ENCODE measurements around the gene SLC46A3. TPM values are rescaled to one million over a fixed set of nuclear protein-coding genes. Genes with fewer than 3 reads are reported as not detected.
A peak's percentile ranks its signal among the peaks of the same experiment; 100 is the strongest.

The SLC46A3 gene
- total RNA-seq, 2 donors from 2014 or later: 6.6 to 11.7 TPM

- ATAC-seq (no peak), DNase-seq (no peak)
- H3K27ac ChIP-seq: no peak overlapping the region
- no peaks in the 10 kb centered on the region for H3K4me1 ChIP-seq
- intact Hi-C loops (cut with DNase I): no loop called here
- no peak overlapping the region for H3K4me3 ChIP-seq
- no peaks in the 10 kb centered on the region for H3K36me3 ChIP-seq (replicated peaks in 1 of 2; ENCODE audit: insufficient read depth in 1 of 2, low read depth in 2 of 2)
- TF ChIP-seq CTCF (IDR thresholded peaks at IDR 0.05) (no peak), POLR2A (IDR thresholded peaks at IDR 0.05) (no peak)
- 79 to 81% methylated on average over 3 of the region's 3 CpGs for WGBS, 2 donors
- no peaks in the 10 kb centered on the region for H3K27me3 ChIP-seq
- H3K9me3 ChIP-seq: no peaks in the 10 kb centered on the region
Measured at GRCh38 chr13:28725046-28725610, 6.4 kb upstream of the SLC46A3 start.

GRCh38 chr13:28723806-28724205 is 5.0 kb upstream of the SLC46A3 start:
- no peaks in the 10 kb centered on the region for H3K27me3 ChIP-seq
- TF ChIP-seq CTCF (IDR thresholded peaks at IDR 0.05): no peak
- TF ChIP-seq POLR2A (IDR thresholded peaks at IDR 0.05): no peak
- 92 to 95% methylated on average over 19 to 22 of the region's 22 CpGs for WGBS, 2 donors
- intact Hi-C loops (cut with DNase I): no loop called here
- ATAC-seq (no peak), DNase-seq (no peak)
- no peaks in the 10 kb centered on the region for H3K4me1 ChIP-seq
- no peak overlapping the region for H3K4me3 ChIP-seq
- H3K9me3 ChIP-seq: no peaks in the 10 kb centered on the region
- H3K36me3 ChIP-seq (replicated peaks in 1 of 2; ENCODE audit: insufficient read depth in 1 of 2, low read depth in 2 of 2): no peaks in the 10 kb centered on the region
- H3K27ac ChIP-seq: no peak overlapping the region

DNA sequence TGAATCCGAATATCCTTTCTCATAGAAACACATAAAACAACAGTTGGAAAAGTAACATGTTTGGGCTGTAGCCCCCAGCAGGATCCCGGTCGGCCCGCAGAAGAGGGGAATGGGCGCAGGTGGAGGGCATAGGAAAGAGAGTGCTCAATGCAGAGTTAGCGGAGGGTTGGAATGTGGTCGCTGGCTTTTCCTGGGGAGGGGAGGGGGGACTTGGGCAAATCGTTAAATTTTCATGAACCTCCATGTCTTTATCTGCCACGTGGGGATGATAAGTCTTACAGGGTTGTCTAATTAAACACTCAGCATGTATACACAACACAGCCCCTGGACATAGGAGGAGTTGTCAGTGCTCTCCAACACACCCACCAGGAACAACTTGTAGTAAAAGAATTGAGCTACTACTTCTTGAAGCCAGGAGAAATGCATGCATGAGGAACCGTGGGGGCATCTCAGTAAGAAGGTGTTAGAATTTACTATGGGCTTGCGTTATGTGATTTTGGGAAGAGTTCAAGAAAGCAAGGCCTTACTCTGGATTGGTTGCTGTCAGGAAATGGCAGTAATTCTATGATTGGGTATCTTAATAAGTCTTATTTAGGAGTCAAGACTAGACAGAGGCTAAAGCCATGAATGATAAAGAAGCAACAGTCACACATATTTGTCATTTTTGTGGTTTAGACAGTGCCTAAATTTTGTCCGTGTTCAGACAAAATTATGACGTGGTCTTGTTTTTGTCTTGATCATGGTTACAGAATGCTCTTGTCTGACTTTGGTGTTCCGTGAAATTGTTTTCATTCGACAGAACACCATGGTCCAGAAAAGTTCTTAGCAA is 671 bp upstream of the SLC46A3 start:
- Histone ChIP-seq H3K4me1 (peaks cover 18% of the 10 kb centered on the region), H3K9me3 (no peaks in the 10 kb centered on the region), H3K4me3 (peak overlapping the region in 1 of 2 donors; percentile 40), H3K27ac (peak overlapping the region in 2 of 4 donors; percentile 84 to 90), H3K27me3 (no peaks in the 10 kb centered on the region), H3K36me3 (replicated peaks in 1 of 2; ENCODE audit: insufficient read depth in 1 of 2, low read depth in 2 of 2) (no peaks in the 10 kb centered on the region)
- ATAC-seq: no peak
- TF ChIP-seq CTCF (IDR thresholded peaks at IDR 0.05): no peak
- no peak for TF ChIP-seq POLR2A (IDR thresholded peaks at IDR 0.05)
- intact Hi-C loops (cut with DNase I): no loop called here
- DNase-seq: no peak
- 37 to 43% methylated on average over 15 of the region's 15 CpGs for WGBS, 2 donors

- Histone ChIP-seq H3K27ac (peak overlapping the region; percentile 52 to 90 (median 84)), H3K36me3 (replicated peaks in 1 of 2; ENCODE audit: insufficient read depth in 1 of 2, low read depth in 2 of 2) (no peaks in the 10 kb centered on the region), H3K4me3 (peak overlapping the region; percentile 40 to 68), H3K4me1 (peaks cover 18% of the 10 kb centered on the region), H3K27me3 (no peaks in the 10 kb centered on the region), H3K9me3 (no peaks in the 10 kb centered on the region)
- 5 to 6% methylated on average over 7 to 10 of the region's 10 CpGs for WGBS, 2 donors
- ATAC-seq (peak; percentile 4), DNase-seq (peak in 1 of 4 donors; percentile 48)
- TF ChIP-seq POLR2A (IDR thresholded peaks at IDR 0.05) (no peak), CTCF (IDR thresholded peaks at IDR 0.05) (no peak)
- intact Hi-C loops (cut with DNase I): no loop called here
Measured at GRCh38 chr13:28718196-28718542, 601 bp downstream of the SLC46A3 start.

All from body of pancreas (tissue), 4 donors.